ENCODE data around the gene TMEM234.
A peak's percentile ranks its signal among the peaks of the same experiment; 100 is the strongest.

Gene TMEM234

DNA sequence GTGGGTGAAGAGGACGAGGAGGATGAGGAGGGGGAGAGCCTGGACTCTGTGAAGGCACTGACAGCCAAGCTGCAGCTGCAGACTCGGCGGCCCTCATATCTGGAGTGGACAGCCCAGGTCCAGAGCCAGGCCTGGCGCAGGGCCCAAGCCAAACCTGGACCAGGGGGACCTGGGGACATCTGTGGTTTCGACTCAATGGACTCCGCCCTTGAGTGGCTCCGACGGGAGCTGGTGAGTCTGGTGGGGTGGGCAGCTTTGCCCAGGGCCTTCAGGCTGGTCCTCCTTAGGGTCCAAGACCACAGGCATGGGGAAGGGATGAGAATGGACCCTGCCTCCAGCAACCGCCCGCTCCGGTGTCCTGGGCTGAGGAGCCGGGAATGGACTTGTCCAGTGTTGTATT lies 25.3 kb upstream of the TMEM234 start:
- FAIRE-seq: no peak
- TF ChIP-seq CTCF (IDR thresholded peaks at IDR 0.05; ENCODE audit: insufficient read depth, missing control alignments): no peak

GRCh38 chr1:32246888-32247273 lies 24.7 kb upstream of the TMEM234 start, which contains the start of gene FAM167B:
TSS of gene FAM167B (plus strand) at chr1:32247222. CDS start at chr1:32247422, 200 bp downstream.
- TF ChIP-seq CTCF (IDR thresholded peaks at IDR 0.05; ENCODE audit: insufficient read depth, missing control alignments): no peak
- DNase-seq (ENCODE audit: insufficient read length, low spot score): no peak
- FAIRE-seq: no peak

More for the DNA sequence above, 25.3 kb upstream of the TMEM234 start:
- DNase-seq (ENCODE audit: insufficient read length, low spot score): no peak

- TF ChIP-seq CTCF (IDR thresholded peaks at IDR 0.05; ENCODE audit: insufficient read depth, missing control alignments): no peak
Observed at GRCh38 chr1:32242341-32242851, 20.2 kb upstream of the TMEM234 start.

DNA sequence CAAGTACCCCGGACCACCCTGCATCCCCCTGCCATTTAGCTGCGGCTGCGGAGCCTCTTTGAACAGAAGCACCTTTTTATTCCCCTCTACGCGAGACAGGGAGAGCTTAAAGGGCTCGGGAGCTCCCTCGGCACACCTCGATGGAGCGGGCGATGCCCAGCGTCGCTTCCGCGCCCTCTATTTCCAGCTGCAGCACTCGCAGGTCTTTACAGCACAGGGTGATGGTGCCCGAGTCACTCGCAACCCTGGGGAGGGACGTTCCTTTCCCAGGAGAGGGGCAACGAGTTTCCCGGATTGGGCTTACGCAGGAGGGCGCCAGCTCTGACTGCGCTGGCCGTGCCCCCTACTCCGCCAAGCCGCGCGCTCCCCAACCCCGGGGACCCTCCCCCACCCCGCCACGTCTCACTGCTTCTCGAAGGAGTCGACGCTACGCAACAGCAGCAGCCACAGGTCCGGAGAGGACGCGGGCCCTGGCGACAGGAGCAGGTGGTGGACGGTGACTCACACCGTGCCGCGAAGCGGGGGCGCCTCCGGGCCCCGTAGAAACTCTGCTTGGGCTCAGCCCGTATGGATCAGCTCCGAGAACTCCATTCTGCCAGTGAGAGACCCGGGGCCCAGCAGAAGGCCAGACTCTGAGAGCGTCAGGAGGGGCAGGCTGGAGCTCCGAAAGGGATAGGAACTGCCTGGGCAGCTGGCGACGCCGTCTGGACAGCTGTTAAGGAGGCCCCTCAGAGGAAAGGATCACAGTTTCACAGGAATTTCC lies 19.0 kb upstream of the TMEM234 start:
- no peak for TF ChIP-seq CTCF (IDR thresholded peaks at IDR 0.05; ENCODE audit: insufficient read depth, missing control alignments)
- FAIRE-seq (no peak), DNase-seq (ENCODE audit: insufficient read length, low spot score) (no peak)

More at GRCh38 chr1:32242341-32242851, 20.2 kb upstream of the TMEM234 start:
- no peak for DNase-seq (ENCODE audit: insufficient read length, low spot score)
- FAIRE-seq: no peak

DNA sequence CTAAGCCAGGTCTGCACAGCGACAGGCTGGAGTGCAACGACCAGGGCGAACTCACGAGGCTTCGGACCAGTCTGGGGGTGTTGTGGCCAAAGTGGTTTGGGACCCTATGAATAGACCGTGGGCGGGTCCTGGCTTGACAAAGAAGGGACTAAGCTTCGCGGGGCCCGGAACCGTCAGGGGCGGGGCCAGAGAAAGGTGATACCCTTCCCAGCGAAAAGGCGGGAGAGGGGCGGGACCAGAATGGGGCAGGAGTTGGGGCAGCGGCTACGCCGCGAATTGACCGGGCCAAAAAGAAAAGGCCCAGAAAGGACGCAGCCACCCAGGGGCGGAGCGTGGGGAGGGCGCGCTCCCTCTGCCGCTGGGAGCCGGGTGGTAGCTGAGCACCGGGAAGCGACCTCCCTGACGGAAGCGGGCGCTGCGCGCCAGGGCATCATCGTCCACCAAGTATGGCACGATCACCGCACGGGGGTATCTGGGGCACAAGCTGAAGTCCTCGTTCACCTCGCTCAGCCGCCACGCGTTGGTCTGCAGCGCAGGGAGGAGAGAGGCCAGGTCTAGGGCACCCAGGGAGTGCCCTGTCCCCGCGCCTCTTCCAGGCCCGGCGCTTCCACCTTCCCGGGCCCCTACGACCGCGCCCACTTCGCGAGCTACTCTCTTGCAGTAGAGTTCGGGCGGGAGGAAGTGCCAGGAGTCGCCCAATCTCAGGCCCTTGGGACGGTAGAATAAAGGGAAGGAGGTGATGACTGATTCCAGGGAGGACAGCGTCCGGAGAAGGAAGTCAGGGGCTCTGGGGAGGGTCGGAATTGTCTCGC lies 18.2 kb upstream of the TMEM234 start:
- no peak for DNase-seq (ENCODE audit: insufficient read length, low spot score)

GRCh38 chr1:32239790-32240139 lies 17.6 kb upstream of the TMEM234 start:
- no peak for DNase-seq (ENCODE audit: insufficient read length, low spot score)
- no peak for TF ChIP-seq CTCF (IDR thresholded peaks at IDR 0.05; ENCODE audit: insufficient read depth, missing control alignments)
- FAIRE-seq: no peak

More for the DNA sequence above, 18.2 kb upstream of the TMEM234 start:
- no peak for FAIRE-seq
- peak; percentile 28 for TF ChIP-seq CTCF (IDR thresholded peaks at IDR 0.05; ENCODE audit: insufficient read depth, missing control alignments)

All from D721Med (cell line).